Epithelial cell of proximal tubule (primary cell): Measurements from ENCODE around the gene TTLL7. TPM values are rescaled to one million over a fixed set of nuclear protein-coding genes. Genes with fewer than 3 reads are reported as not detected.

ENCODE experiments used
- DNase-seq: peaks from one replicate; pipeline ENCODE4 v3.0.0-alpha.2; 2011; ENCODE audit warnings: low read depth
- H3K4me3 ChIP-seq: 2 replicates; pipeline ENCODE4 v1.5.1; 2011; ENCODE audit warnings: low read depth, mild to moderate bottlenecking, low read length
- total RNA-seq: library from RNA; depleted of rRNA; stranded (reverse); fragments of >200 nt; gene quantifications from 2 replicates; pipeline ENCODE4 v1.2.3, GENCODE V29; 2015
- TF ChIP-seq, protein P1 (sequence below): conservative IDR thresholded peaks from 2 replicates; pipeline ENCODE4 v1.5.1; 2012; ENCODE audit warnings: low read depth, mild to moderate bottlenecking, low read length

TTLL7 gene
- total RNA-seq, 1 donor from 2014 or later, result 5.3 TPM

DNA sequence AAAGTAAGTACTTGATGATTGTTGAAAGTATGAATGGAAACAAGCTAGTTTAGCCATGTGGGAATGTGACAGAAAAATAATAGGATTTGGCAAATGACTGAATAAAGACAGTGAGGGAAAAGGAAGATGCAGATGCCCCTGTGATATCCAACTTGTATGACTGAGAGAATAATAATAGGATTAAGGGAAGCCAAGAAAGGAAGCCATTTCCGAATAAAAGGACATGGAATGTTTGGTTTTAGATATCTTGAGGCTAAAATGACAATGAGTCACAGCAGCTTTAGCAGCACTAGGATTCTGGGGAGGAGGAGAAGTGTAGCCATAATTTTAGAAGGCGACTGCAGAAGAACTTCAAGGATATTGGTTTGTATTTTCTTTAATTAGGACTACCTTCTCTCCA, 109.2 kb downstream of the TTLL7 start:
- no peak for DNase-seq
- H3K4me3 ChIP-seq, result no peak overlapping the region
- TF ChIP-seq, protein P1, sequence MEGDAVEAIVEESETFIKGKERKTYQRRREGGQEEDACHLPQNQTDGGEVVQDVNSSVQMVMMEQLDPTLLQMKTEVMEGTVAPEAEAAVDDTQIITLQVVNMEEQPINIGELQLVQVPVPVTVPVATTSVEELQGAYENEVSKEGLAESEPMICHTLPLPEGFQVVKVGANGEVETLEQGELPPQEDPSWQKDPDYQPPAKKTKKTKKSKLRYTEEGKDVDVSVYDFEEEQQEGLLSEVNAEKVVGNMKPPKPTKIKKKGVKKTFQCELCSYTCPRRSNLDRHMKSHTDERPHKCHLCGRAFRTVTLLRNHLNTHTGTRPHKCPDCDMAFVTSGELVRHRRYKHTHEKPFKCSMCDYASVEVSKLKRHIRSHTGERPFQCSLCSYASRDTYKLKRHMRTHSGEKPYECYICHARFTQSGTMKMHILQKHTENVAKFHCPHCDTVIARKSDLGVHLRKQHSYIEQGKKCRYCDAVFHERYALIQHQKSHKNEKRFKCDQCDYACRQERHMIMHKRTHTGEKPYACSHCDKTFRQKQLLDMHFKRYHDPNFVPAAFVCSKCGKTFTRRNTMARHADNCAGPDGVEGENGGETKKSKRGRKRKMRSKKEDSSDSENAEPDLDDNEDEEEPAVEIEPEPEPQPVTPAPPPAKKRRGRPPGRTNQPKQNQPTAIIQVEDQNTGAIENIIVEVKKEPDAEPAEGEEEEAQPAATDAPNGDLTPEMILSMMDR, result no peak

DNA sequence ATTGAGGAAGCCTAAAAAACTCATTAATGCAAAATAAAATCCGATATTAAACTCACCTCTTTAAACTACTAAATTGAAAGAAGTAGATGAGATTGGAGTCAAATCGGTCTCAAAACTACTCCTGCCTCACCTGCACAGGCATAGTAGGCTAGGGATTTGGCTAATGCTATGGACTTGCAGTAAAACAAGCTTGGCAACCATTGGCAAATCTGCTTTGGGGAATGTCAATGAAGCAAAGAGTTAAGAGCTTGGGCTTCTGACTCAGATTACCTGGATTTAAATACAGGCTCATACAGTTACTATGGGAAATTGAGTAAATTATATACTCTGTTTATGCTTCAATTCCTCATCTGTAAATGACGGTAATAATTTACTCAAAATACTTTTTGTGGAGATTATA, 111.4 kb downstream of the TTLL7 start:
- H3K4me3 ChIP-seq, result no peak overlapping the region
- TF ChIP-seq, protein P1, result no peak
- no peak for DNase-seq

DNA sequence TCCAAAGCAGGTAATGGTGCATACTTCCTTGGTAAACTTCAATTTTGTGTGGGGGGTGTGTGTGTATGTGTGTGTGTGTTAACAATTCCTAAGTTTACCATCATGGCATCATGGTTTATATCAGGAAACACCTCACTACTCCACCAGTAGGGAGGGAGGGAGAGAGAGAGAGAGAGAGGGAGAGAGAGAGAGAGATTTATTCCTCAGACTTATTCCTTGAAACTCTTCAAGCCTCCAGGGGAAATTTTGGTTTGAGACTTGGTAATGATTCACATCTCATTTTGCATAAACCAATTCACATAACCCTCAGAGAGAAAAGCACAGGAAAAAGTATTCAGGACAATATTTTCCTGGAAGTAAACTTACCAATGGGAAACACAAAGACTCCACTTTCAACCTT, 115.0 kb downstream of the TTLL7 start:
- no peak for DNase-seq
- TF ChIP-seq, protein P1, result no peak
- H3K4me3 ChIP-seq, result no peak overlapping the region

DNA sequence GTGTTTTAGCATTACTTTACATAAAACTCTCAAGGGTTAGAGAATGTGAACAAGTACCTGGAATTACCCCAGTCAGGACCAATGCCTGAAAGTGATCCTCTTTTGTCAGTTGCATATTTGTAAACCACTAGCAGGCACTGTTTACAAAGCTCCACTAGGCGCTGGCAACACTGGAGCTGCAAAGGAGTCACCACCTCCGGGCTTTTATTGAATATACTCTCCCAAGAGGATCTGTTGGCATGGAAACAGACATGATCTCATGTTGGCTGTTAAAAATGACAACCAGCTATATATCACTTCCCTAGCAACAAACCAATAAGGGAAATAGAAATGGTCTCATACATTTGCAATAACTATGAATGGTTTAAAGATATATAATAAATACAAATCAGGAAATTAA, 116.0 kb downstream of the TTLL7 start:
- no peak overlapping the region for H3K4me3 ChIP-seq
- TF ChIP-seq, protein P1, result peak; percentile 42
- no peak for DNase-seq

DNA sequence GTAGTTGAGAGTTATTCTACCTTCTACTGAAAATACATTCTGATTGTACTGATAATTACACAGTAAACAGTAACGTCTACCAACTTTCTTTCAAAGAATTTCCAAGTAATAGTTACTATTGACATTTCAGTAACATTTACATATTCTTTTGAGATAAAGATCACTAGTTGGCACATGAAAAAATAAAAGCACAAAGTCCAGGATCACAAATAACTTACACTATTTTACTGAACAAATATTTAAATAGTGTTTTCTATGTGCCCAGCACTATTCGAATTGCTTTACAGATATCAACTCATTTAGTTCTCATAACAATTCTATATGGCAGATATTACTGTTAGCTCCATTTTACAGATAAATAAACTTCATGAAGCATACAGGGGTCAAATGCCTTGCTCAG, 126.4 kb downstream of the TTLL7 start:
- no peak for DNase-seq
- TF ChIP-seq, protein P1, result no peak
- H3K4me3 ChIP-seq, result no peak overlapping the region

DNA sequence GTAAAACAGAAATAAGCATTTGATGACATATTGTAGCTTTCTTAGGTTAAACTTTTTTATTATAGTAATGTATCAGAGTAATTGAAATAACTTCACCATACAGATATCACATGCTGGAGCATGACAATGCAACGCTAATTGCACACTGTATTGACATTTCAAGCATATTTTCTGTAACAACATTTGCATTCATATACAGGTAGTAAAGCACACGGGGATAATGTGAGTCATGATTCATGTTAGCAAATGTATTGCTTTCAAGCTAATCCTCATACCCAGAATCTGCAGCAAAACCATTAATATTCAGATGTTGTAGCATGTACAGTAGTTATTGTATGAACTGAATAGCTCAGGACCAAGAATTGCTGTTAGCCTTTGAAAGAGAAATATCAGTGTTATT, 133.9 kb downstream of the TTLL7 start:
- TF ChIP-seq, protein P1, result no peak
- DNase-seq, result no peak
- no peak overlapping the region for H3K4me3 ChIP-seq

DNA sequence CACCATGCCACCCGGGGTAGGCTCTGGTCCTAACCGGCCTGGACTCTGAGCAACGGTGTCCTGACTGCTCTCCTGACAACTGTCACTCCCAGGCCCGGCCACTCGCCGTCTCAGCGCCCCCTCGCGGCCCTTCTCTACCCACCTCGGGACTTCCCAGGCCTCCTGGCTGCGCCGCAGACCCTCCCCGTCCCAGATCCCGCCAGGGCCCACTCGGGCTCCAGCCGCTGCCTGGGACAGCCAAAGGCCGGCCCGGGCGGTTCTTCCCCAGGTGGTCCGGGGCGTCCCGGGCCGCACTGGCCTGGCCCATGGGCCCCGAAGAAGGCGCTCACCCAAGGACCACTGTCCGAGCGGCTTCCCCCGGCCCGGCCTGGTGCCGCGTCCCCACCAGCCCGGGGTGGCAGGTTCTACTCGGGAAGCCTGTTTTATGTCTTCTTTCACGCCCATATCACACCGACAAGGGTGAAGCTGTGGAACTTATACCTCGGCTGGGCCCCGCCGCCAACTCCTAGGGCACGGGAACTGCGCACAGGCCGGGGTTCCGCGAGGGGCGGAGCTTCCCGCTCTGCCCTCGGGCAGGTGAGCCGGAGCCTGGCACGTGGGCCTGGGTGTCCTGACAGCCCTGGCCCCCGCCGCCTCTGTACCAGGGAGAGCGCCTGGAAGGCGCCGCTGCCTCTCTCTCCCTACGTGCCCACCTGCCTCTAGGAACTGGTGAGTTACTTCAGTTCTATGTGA, 138.3 kb downstream of the TTLL7 start:
- TF ChIP-seq, protein P1, result peak; percentile 84
- DNase-seq, result no peak

More for the DNA sequence above, 138.3 kb downstream of the TTLL7 start:
- H3K4me3 ChIP-seq, result peak overlapping the region; percentile 74
